IPS-20b (cell line): ENCODE measurements around the gene XRCC3.

Experiments used
- H3K27ac ChIP-seq: one replicate; pipeline ENCODE4 v1.5.1; 2013; ENCODE audit warnings: low read length
- H3K27me3 ChIP-seq: 2 replicates; pipeline ENCODE4 v1.6.1; 2013; ENCODE audit warnings: mild to moderate bottlenecking, low read length, inconsistent platforms; ENCODE audit not compliant: insufficient read depth
- H3K36me3 ChIP-seq: 2 replicates; pipeline ENCODE4 v1.6.1; 2013; ENCODE audit warnings: low read depth, mild to moderate bottlenecking, inconsistent platforms, low read length, moderate library complexity; ENCODE audit not compliant: insufficient read depth
- H3K4me1 ChIP-seq: 2 replicates; pipeline ENCODE4 v1.6.1; 2013; ENCODE audit warnings: mild to moderate bottlenecking, control low read depth, inconsistent platforms, low read length, moderate library complexity; ENCODE audit not compliant: insufficient read depth
- H3K4me3 ChIP-seq: 2 replicates; pipeline ENCODE4 v1.5.1; 2013; ENCODE audit warnings: mild to moderate bottlenecking, low read length, inconsistent platforms
- H3K9ac ChIP-seq: 2 replicates; pipeline ENCODE4 v1.6.1; 2013; ENCODE audit warnings: low read depth, mild to moderate bottlenecking, inconsistent platforms, low read length, moderate library complexity
- H3K9me3 ChIP-seq: 2 replicates; pipeline ENCODE4 v1.6.1; 2013; ENCODE audit warnings: mild to moderate bottlenecking, low read depth, low read length, inconsistent platforms; ENCODE audit not compliant: insufficient read depth

The XRCC3 gene

GRCh38 chr14:103721334-103722120, 6.3 kb upstream of the XRCC3 start:
- no peaks in the 10 kb centered on the region for H3K36me3 ChIP-seq
- no peak overlapping the region for H3K9ac ChIP-seq
- no peaks in the 10 kb centered on the region for H3K9me3 ChIP-seq
- no peak overlapping the region for H3K27ac ChIP-seq
- H3K4me1 ChIP-seq, result peaks cover 4% of the 10 kb centered on the region; the same call in 1 of the 2 replicates
- no peak overlapping the region for H3K4me3 ChIP-seq
- H3K27me3 ChIP-seq, result peaks cover 3% of the 10 kb centered on the region; the same call in 1 of the 2 replicates

DNA sequence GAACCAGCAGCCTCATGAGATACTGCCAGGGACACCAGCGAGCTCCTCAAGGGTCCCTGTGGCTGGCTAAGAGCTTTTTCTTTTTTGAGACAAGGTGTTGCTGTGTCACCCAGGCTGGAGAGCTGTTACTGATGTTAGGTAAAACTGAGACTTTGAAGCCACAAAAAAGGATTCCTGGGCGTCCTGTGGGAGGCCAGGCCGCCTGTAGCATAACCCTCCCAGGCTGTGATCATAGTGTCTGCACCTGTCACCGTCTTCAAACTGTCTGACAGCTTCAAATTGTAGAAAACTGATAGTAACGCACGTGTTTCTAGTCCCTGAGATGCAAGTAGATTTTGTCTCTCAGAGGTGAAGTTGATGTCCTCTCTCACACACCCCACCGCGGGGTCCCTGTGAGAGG, 4.5 kb upstream of the XRCC3 start:
- Histone ChIP-seq H3K27me3 (peaks cover 4% of the 10 kb centered on the region; the same call in 1 of the 2 replicates), H3K4me3 (no peak overlapping the region), H3K4me1 (peaks cover 4% of the 10 kb centered on the region; the same call in 1 of the 2 replicates), H3K27ac (no peak overlapping the region), H3K9ac (no peak overlapping the region), H3K9me3 (no peaks in the 10 kb centered on the region), H3K36me3 (no peaks in the 10 kb centered on the region)

DNA sequence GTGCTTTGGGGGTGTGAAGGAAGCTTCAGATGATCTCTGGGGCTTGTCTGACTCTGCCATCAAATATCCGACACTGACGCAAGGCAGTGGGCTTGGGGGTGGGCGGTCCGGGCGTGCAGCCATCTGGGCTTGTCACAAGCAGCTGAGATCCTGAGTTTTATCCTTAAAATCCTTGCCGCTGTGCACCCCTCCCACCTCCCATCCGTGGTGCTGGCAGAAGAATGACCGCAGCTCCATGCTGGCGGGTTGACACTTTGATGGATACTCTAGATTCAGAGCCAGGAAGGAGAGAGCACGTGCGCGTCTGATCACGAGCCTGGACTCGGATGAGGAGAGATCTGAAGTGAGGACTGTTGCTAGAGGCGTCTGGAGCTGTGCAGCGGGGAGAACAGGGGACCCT, 3.3 kb upstream of the XRCC3 start:
- H3K9ac ChIP-seq, result no peak overlapping the region

DNA sequence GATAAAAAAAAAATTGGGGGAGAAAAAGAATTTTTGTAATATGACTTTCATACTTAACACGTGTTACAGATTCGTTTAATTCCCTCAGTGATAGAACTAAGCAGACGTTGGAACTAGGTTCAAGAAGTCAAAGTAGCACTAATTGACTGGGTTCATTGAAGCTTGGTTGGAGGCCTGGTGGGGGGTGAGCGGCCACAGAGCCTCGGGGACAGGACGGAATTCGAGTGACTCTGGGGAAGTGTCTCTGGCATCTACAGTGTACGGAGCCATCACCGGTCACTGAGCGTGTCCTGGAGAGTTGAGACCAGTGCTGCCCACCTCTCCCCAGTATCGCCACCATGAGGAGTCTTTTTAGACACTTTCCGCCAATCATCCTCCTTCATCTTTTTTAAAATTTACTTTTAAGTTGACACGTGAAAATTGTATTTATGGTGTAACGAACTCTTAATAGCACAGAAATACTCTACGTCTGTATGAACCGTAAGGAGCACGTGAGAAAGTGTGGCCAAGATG, 1.7 kb upstream of the XRCC3 start:
- H3K9ac ChIP-seq, result peak overlapping the region; percentile 61; the same call in 1 of the 2 replicates
- H3K4me1 ChIP-seq, result peaks cover 7% of the 10 kb centered on the region

More for the DNA sequence above, 3.3 kb upstream of the XRCC3 start:
- Histone ChIP-seq H3K36me3 (no peaks in the 10 kb centered on the region), H3K9me3 (no peaks in the 10 kb centered on the region), H3K27ac (no peak overlapping the region), H3K4me3 (no peak overlapping the region), H3K27me3 (peaks cover 4% of the 10 kb centered on the region; the same call in 1 of the 2 replicates), H3K4me1 (peaks cover 4% of the 10 kb centered on the region; the same call in 1 of the 2 replicates)

GRCh38 chr14:103716091-103716801, 995 bp upstream of the XRCC3 start:
- peak overlapping the region; percentile 72 for H3K4me3 ChIP-seq
- H3K4me1 ChIP-seq, result peaks cover 9% of the 10 kb centered on the region
- H3K9ac ChIP-seq, result peak overlapping the region; percentile 61; the same call in 1 of the 2 replicates
- peaks cover 2% of the 10 kb centered on the region; the same call in 1 of the 2 replicates for H3K36me3 ChIP-seq
- no peak overlapping the region for H3K27ac ChIP-seq
- no peaks in the 10 kb centered on the region for H3K9me3 ChIP-seq
- peaks cover 4% of the 10 kb centered on the region; the same call in 1 of the 2 replicates for H3K27me3 ChIP-seq

More for the DNA sequence above, 1.7 kb upstream of the XRCC3 start:
- peak overlapping the region; percentile 72 for H3K4me3 ChIP-seq
- no peak overlapping the region for H3K27ac ChIP-seq
- no peaks in the 10 kb centered on the region for H3K36me3 ChIP-seq
- peaks cover 4% of the 10 kb centered on the region; the same call in 1 of the 2 replicates for H3K27me3 ChIP-seq
- no peaks in the 10 kb centered on the region for H3K9me3 ChIP-seq

DNA sequence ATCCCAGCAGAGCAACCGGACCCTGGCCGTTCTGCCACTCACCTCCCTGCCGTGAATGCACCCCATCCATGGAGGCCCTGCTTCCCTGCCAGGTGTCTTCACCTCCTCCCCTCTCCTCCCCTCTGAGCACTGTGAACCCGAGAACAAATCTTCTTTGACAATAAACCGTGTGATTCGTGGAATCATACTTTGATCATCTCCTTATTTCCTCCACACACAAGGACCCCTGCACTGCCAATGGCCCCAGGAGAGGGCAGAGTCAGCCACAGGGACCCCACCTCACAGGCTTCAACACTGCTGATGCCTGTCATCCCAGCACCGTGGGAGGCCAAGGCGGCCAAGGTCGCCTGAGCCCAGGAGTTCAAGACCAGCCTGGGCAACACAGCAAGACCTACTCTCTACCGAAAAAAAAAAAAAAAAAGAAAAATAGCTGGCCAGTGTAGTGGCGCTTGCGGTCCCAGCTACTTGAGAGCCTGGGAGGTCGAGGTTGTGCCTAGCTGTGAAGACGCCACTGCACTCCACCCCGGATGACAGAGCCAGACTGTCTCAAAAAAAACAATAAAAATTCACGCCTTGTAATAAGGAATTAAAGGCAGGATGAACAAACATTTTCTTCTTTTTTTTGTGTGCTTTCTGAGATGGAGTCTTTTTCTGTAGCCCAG, 1.1 kb downstream of the XRCC3 start:
- Histone ChIP-seq H3K9me3 (no peaks in the 10 kb centered on the region), H3K9ac (peak overlapping the region; percentile 86; the same call in 1 of the 2 replicates), H3K27me3 (peaks cover 4% of the 10 kb centered on the region; the same call in 1 of the 2 replicates), H3K36me3 (peaks cover 18% of the 10 kb centered on the region), H3K4me1 (peaks cover 14% of the 10 kb centered on the region), H3K27ac (no peak overlapping the region), H3K4me3 (peak overlapping the region; percentile 70)

DNA sequence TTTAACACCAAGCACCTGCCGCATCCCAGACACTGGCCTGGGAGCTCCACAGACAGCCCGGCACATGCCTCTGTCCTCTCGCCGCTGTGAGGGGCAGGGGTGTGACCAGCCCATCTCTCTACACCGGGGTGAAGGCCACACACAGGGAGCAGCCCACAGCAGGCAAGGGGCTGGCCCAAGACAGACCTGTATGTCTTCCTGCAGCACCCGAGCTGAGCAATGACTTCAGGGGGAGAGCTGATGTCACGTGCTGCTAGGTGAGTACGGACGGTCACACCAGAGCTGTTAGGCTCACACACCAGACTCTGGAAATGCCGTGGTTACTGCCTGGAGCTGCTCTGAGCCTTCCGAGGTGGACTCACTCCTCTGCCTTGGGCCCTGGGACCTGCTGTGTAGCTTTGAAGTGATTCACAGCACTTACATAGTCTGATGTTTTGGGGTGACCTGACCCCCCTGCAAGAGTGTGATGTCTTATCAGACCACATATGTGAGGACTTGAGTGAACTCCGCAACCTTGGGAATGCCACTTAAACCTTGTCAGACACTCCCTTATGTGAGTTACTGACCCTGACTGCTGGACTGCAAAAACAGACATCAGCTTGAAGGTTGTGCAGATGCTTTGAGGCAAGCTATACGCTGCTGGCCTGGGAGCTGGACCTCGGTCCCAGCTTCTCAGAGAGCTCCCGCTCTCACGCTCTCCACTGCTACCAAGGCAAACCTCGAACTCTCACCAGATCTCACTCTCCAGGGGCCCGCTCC, 1.8 kb downstream of the XRCC3 start:
- Histone ChIP-seq H3K4me1 (peaks cover 14% of the 10 kb centered on the region), H3K27ac (no peak overlapping the region), H3K4me3 (no peak overlapping the region), H3K36me3 (peaks cover 24% of the 10 kb centered on the region), H3K27me3 (peaks cover 4% of the 10 kb centered on the region; the same call in 1 of the 2 replicates), H3K9me3 (no peaks in the 10 kb centered on the region), H3K9ac (0 out of 2 replicates have a peak overlapping the region, but pooled peaks have one; percentile 86)

DNA sequence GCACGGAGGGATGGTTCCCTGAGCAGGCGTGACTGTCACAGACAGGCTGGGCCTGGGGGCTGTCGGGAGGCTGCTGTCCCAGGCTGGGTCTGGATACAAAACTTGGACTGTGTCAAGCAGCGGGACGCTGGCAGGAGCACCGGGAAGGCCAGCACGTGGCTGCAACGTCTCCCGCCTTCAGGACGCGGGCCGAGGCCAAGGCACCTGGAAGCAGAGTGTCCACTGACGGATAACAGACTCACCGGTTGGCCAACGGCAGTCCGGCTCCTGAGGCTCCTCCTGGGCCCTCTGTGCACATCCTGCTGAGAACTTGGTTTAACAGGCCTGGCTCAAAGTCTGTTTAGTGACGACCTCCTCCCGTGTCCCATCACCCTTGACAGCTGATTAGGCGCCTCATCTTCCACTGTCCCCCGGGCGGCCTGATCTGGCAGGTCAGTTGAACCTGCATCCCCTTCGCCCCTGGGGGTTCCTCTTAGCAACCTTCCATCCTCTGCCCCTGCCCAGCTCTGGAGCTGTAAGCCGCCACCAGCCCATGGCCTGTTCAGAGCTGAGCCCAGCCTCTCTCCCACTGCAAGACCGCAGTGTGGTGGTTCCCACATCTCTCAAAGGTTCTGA, 2.5 kb downstream of the XRCC3 start:
- Histone ChIP-seq H3K9ac (no peak overlapping the region), H3K27ac (no peak overlapping the region), H3K36me3 (peaks cover 32% of the 10 kb centered on the region), H3K27me3 (peaks cover 4% of the 10 kb centered on the region; the same call in 1 of the 2 replicates), H3K9me3 (no peaks in the 10 kb centered on the region), H3K4me3 (no peak overlapping the region), H3K4me1 (peaks cover 14% of the 10 kb centered on the region)

- Histone ChIP-seq H3K9ac (no peak overlapping the region), H3K27ac (no peak overlapping the region), H3K9me3 (no peaks in the 10 kb centered on the region), H3K4me1 (peaks cover 12% of the 10 kb centered on the region), H3K4me3 (no peak overlapping the region), H3K36me3 (peaks cover 41% of the 10 kb centered on the region), H3K27me3 (peaks cover 3% of the 10 kb centered on the region; the same call in 1 of the 2 replicates)
Observed at GRCh38 chr14:103711516-103712431, 3.5 kb downstream of the XRCC3 start.
